NB4 (cell line): ENCODE measurements around the gene ANKLE2.
A peak's percentile ranks its signal among the peaks of the same experiment; 100 is the strongest.

Experiments
- DNase-seq: peaks from one replicate; pipeline ENCODE4 v3.0.0; 2010; ENCODE audit warnings: low read depth
- H3K4me3 ChIP-seq: one replicate; pipeline ENCODE4 v1.5.1; 2011; ENCODE audit warnings: mild to moderate bottlenecking, low read depth, low read length, moderate library complexity
- MYC ChIP-seq: IDR thresholded peaks from 2 replicates; pipeline ENCODE4 v1.6.1; 2011; ENCODE audit warnings: low read depth, low read length
- POLR2A ChIP-seq: IDR thresholded peaks from 2 replicates; pipeline ENCODE4 v1.6.1; 2011; ENCODE audit warnings: mild to moderate bottlenecking; ENCODE audit not compliant: insufficient read length; ENCODE audit errors: extremely low read depth
- TF ChIP-seq, protein P1 (sequence below): IDR thresholded peaks from 2 replicates; pipeline ENCODE4 v1.6.1; 2011; ENCODE audit warnings: low read depth, low read length
- TF ChIP-seq, protein P2 (sequence below): IDR thresholded peaks from one replicate; pipeline ENCODE4 v1.5.1; 2012; ENCODE audit warnings: low read depth, low read length

The ANKLE2 gene

DNA sequence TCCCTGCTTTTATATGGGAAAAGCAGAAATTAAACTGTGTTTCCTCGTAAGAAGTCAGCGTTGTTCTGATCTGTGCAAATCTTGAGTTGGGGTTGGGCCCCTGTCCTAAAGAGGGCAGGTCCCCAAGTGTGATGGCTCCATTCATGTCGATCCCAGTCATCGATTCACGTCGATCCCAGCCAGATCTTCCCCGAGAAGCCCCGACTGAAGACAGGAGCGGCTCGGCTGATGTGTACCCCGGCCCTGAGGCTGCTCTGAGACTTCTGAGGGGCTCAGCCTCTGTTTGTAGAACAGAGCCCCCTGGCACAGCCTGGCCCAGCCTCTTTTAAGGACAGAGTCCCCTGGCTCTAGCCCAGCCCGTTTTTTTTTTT is 41.7 kb downstream of the ANKLE2 start:
- DNase-seq, result no peak
- no peak overlapping the region for H3K4me3 ChIP-seq
- TF ChIP-seq, protein P1, sequence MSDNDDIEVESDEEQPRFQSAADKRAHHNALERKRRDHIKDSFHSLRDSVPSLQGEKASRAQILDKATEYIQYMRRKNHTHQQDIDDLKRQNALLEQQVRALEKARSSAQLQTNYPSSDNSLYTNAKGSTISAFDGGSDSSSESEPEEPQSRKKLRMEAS, result no peak
- no peak for TF ChIP-seq POLR2A
- TF ChIP-seq, protein P2, sequence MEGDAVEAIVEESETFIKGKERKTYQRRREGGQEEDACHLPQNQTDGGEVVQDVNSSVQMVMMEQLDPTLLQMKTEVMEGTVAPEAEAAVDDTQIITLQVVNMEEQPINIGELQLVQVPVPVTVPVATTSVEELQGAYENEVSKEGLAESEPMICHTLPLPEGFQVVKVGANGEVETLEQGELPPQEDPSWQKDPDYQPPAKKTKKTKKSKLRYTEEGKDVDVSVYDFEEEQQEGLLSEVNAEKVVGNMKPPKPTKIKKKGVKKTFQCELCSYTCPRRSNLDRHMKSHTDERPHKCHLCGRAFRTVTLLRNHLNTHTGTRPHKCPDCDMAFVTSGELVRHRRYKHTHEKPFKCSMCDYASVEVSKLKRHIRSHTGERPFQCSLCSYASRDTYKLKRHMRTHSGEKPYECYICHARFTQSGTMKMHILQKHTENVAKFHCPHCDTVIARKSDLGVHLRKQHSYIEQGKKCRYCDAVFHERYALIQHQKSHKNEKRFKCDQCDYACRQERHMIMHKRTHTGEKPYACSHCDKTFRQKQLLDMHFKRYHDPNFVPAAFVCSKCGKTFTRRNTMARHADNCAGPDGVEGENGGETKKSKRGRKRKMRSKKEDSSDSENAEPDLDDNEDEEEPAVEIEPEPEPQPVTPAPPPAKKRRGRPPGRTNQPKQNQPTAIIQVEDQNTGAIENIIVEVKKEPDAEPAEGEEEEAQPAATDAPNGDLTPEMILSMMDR, result no peak

DNA sequence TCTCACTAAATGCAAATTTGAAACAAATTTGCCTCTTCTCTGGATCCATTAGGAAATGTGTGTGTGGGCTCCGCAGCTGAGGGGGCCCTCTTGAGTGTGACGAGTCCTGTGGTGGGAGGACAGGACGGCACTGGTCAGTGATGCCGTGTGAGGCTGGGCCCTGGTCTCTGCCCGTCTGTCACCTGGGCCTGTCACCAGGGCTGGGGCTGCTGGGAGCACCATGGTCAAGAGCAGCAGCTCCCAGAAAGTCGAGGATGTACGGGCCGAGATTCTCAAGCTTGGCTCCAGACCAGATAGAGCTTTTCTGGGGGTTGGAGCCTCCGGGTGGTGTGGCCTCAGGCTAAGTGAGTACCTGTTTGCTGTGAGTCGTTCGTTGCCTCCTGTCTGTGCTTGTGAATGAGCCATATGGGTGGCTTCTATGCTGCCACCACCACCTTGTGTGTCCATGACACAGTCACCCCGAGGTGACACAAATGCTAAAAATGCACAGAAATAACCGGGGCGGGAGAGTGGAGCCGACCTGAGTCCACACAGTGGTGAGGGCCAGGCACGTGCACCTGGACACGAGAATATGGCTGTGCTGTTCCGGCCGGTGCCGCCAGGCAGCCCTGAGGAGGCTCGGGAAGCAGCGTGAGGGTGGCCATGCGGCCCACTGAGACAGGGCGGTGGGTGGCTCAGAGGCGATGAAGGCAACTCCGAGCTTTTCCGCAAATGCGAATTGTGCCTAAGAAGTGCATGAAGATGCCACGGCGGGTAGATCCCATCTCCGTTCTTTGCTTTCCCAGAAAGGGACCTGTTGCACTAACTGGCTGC is 42.3 kb downstream of the ANKLE2 start:
- TF ChIP-seq, protein P2, result no peak
- TF ChIP-seq, protein P1, result no peak
- no peak for DNase-seq
- no peak overlapping the region for H3K4me3 ChIP-seq

DNA sequence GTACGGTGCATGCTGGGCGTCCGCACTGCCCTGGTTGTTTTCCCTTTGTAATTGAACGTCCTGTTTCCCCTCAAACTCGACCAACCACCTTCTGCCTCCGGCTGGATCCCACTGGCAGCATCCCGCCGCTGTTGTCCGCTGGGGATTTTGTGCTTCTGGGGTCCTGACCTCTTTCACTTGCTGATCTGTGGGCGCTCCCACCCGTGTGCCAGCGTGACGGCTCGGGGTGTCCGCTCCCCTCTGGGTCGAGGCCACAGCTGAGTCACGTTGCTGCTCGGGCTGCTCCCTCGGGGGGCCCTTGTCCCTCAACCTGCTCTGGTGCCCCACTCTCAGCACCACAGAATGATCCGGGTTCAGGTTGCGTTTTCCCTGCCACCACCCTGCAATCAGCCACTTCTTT is 43.0 kb downstream of the ANKLE2 start:
- H3K4me3 ChIP-seq, result no peak overlapping the region
- no peak for DNase-seq
- TF ChIP-seq POLR2A, result no peak
- TF ChIP-seq, protein P2, result no peak

DNA sequence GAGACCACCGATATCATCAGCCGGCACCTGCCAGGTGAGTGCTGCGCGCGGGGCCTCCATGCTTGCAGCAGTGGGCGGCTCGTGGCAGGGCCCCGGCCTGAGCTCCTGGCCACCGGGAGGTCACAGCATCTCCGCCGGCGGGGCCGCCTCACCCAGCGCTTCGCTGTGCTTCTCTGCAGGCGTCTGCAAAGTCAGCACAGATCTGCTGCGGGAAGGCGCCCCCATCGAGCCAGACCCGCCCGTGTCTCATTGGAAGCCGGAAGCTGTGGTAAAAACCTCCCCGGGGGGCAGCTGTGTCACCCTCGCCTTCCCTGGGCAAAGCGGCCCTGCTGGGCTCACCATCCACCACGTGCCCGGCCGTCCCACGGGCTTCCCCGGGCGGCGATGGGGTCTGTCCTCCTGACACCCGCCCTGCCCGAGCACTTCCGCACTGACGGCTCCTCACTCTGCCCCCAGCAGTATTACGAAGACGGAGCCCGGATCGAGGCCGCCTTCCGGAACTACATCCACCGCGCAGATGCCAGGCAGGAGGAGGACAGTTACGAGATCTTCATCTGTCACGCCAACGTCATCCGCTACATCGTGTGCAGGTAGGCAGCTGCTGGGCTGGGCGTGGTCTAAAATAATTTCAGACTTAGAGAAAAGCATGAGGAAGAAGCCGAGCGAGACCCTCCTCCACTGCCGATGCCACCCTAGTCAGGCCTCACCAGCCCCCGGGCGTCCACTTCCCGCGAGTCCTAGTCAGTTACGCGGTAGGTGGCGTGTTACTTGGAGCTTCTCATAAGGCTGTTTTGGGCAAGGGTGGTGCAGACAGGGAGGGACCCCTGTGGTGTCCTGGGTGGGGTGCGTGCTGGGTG is 43.9 kb downstream of the ANKLE2 start:
- H3K4me3 ChIP-seq, result peak overlapping the region; percentile 25
- DNase-seq, result peak; percentile 99
- TF ChIP-seq, protein P2, result no peak
- TF ChIP-seq, protein P1, result peak; percentile 98
- TF ChIP-seq MYC (peak; percentile 98), POLR2A (peak; percentile 21)

DNA sequence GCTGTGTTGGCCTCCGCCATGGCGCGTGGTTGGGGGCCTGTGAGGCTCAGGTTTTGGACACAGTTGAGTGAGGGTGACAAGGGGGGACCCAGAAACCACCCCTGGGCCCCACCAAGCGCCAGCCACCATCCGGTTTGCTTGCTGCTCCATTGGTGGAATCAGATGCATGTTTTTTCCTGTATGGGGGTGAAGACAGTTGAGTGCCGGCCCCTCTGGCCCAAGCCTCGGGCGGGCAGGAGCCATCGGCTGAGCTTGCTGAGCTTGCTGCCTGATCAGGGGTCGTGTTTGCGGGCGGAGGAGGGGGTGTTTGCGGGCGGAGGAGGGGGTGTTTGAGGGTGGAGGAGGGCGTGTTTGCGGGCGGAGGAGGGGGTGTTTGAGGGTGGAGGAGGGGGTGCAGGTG is 44.6 kb downstream of the ANKLE2 start:
- TF ChIP-seq, protein P1, result no peak
- TF ChIP-seq, protein P2, result no peak
- DNase-seq, result no peak
- no peak overlapping the region for H3K4me3 ChIP-seq

DNA sequence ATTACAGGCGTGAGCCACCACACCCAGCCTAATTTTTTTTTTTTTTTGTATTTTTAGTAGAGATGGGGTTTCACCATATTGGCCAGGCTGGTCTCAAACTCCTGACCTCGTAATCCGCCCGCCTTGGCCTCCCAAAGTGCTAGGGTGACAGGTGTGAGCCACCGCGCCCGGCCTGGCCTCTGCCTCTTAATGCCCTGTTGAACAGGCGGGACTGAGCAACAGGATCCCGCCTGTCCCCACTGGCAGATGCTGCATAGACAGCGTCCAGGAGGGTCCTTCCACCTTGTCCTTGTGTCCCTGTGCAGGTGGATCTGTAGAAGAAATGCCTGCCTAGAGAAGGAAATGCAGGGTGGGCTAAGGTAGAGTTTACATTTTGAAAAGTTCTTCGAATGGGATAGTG is 45.3 kb downstream of the ANKLE2 start:
- TF ChIP-seq, protein P2, result no peak
- TF ChIP-seq POLR2A (no peak), MYC (no peak)
- TF ChIP-seq, protein P1, result no peak

More for the DNA sequence above, 45.3 kb downstream of the ANKLE2 start:
- no peak overlapping the region for H3K4me3 ChIP-seq
- no peak for DNase-seq
